Adrenal gland (tissue), 12 donors: Measurements from ENCODE around the gene PRDM8. TPM values are rescaled to one million over a fixed set of nuclear protein-coding genes. Genes with fewer than 3 reads are reported as not detected.

Experiments
- DNase-seq, 7 donors: peaks; one replicate each; pipeline ENCODE4 v3.0.0-alpha.2; 2019 to 2020
- H3K27ac ChIP-seq, 5 donors: fragments of 200-600 bp; sonication (generic) in 4 of 5; 1 replicate in 3 of 5; 2 replicates in 2 of 5; pipeline versions ENCODE4 v1.5.1 to v1.8.0; 2016 to 2020; ENCODE audit warnings: mild to moderate bottlenecking in 1 of 5
- H3K27me3 ChIP-seq: fragments of 200-600 bp; 2 replicates; pipeline ENCODE4 v1.8.0; 2021
- H3K36me3 ChIP-seq, 2 donors: fragments of 200-600 bp; replicated peaks in 1 of 2; 1 replicate in 1 of 2; 2 replicates in 1 of 2; pipeline versions ENCODE4 v1.5.1 to v1.8.0; 2018 to 2022
- H3K4me1 ChIP-seq, 2 donors: fragments of 200-600 bp; replicated peaks in 1 of 2; 1 replicate in 1 of 2; 2 replicates in 1 of 2; pipeline versions ENCODE4 v1.5.1 to v1.8.0; 2018 to 2021
- H3K4me3 ChIP-seq, 4 donors: fragments of 200-600 bp; sonication (generic) in 3 of 4; one replicate each; pipeline ENCODE4 v1.5.1; 2016 to 2018
- H3K9me3 ChIP-seq, 3 donors: fragments of 200-600 bp; sonication (generic) in 1 of 3; replicated peaks in 1 of 3; 1 replicate in 2 of 3; 2 replicates in 1 of 3; pipeline versions ENCODE4 v1.5.1 to v1.8.0; 2016 to 2021
- CTCF ChIP-seq, 6 experiments: fragments of 450-650 bp in 4 of 6; fragments of 200-600 bp in 2 of 6; sonication (generic) in 1 of 6; IDR thresholded peaks; 1 replicate in 5 of 6; 2 replicates in 1 of 6; pipeline versions ENCODE4 v1.5.1 to v1.8.0; 2016 to 2021; ENCODE audit warnings: antibody characterized with exemption in 6 of 6, mild to moderate bottlenecking in 2 of 6, moderate library complexity in 1 of 6
- POLR2A ChIP-seq, 2 donors: fragments of 450-650 bp; IDR thresholded peaks; one replicate each; pipeline ENCODE4 v1.6.1; 2017; ENCODE audit warnings: antibody characterized with exemption in 2 of 2, mild to moderate bottlenecking in 2 of 2, moderate library complexity in 1 of 2
- WGBS, 4 donors: extraction: QIAGEN DNeasy Blood & Tissue Kit in 2 of 4; methylation state at CpG; one replicate each; pipeline versions ENCODE4 v1.1.5 to v1.1.7; 2013 to 2017; 5-methylcytosine and 5-hydroxymethylcytosine counted together
- intact Hi-C, 2 donors: fragments of 100-400 bp; cut with DNase I; formaldehyde crosslinking; loops; one replicate each; pipeline versions ENCODE4 v1.14.1 to v1.15.0; 2022 to 2023
- polyA plus RNA-seq, 3 donors: library from polyadenylated mRNA; stranded (reverse); fragments of 200-250 nt in 2 of 3; fragments of 350-450 nt in 1 of 3; fragmentation: Illumina TruSeq in 1 of 3; extraction: RNeasy Lipid Tissue Mini Kit (QIAGEN cat#74804) in 1 of 3; gene quantifications; one replicate each; pipeline ENCODE4 v1.2.3, GENCODE V29; 2013 to 2014
- total RNA-seq, 9 donors: library from RNA; depleted of rRNA in 4 of 9; stranded (reverse); fragments of >200 nt in 4 of 9; fragments of 120-200 nt in 1 of 9; fragmentation: NEBNext Ultra II Directional in 1 of 9; extraction: Animal tissue kit (Norgen Biotek cat#: 25700) in 1 of 9; gene quantifications; one replicate each; pipeline versions ENCODE4 v1.1.0 to v1.2.4, GENCODE V29; 2013 to 2023
- donor health status: healthy with polysubstance abuse.
- donor health status: Bipolar disorder and iron deficiency.
- donor health status: DM: yes; HTN: yes; CAD: no.
- donor health status: DM: no; HTN: no; CAD: no.
- donor health status: DM: no; HTN: no; CAD: no.
- donor health status: DM: yes; HTN: yes; CAD: no.

Gene PRDM8
- total and polyA plus RNA-seq, 12 donors = 0.36 to 5.0 (median 1.6) TPM

- 39 to 49% (median 43%) methylated on average over 2 of the region's 2 CpGs for WGBS, 4 donors
- peaks cover 4% of the 10 kb centered on the region for H3K27me3 ChIP-seq
- no peaks in the 10 kb centered on the region for H3K9me3 ChIP-seq
- no peaks in the 10 kb centered on the region for H3K36me3 ChIP-seq
- no peaks in the 10 kb centered on the region for H3K4me1 ChIP-seq
- H3K27ac ChIP-seq = no peak overlapping the region
- TF ChIP-seq CTCF (IDR thresholded peaks at IDR 0.05) = no peak
- TF ChIP-seq POLR2A (IDR thresholded peaks at IDR 0.05) = no peak
- no peak for DNase-seq
- intact Hi-C loops = loop anchor here in 1 of 2 donors (10.0 kb wide), 1 partner anchor 1261 kb away; no protein-coding TSS in a partner anchor
- no peak overlapping the region for H3K4me3 ChIP-seq
Measured at GRCh38 chr4:80216100-80216761, 18.9 kb downstream of the PRDM8 start.

DNA sequence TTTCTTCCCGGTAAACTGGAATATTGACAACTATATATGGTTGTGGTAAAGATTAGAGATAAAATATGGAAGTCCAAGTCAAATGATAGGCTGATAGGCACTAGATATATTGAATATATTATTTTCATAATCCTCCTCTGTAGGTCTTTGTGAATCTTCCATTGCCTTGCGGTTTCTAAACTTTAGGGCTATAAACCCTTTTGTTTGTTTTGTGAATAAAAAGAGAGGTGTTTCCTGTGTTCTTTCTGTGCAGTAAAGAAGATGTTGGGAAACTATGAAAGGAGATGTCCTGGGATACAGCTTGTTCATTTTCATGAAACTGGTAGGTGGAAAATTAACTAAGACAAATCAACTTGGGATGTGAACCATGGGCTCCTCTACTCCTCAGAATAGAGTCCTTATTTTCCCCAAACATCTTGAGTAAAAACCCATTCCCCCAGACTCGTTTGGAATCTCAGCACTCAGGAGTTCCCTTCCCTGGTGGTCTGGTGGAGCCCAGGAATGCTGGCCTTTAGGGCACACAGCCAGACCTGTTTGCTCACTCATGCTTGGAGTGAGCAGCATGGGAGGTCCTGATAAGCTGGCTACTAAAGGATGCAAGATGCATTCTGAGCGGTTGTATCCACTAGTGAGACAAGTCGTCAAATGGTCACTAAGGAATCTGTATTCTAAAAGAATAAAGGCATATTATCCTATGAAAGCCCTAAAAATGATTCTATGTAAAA is 22.2 kb downstream of the PRDM8 start:
- H3K27me3 ChIP-seq = peaks cover 10% of the 10 kb centered on the region
- H3K9me3 ChIP-seq = no peaks in the 10 kb centered on the region
- H3K27ac ChIP-seq = no peak overlapping the region
- no peak overlapping the region for H3K4me3 ChIP-seq
- H3K4me1 ChIP-seq = no peaks in the 10 kb centered on the region
- TF ChIP-seq CTCF (IDR thresholded peaks at IDR 0.05) (no peak), POLR2A (IDR thresholded peaks at IDR 0.05) (no peak)
- no peaks in the 10 kb centered on the region for H3K36me3 ChIP-seq
- no peak for DNase-seq
- WGBS, 4 donors = 45 to 58% (median 48%) methylated on average over 5 of the region's 5 CpGs
- intact Hi-C loops = loop anchor here in 1 of 2 donors (10.0 kb wide), 1 partner anchor 1265 kb away; no protein-coding TSS in a partner anchor

DNA sequence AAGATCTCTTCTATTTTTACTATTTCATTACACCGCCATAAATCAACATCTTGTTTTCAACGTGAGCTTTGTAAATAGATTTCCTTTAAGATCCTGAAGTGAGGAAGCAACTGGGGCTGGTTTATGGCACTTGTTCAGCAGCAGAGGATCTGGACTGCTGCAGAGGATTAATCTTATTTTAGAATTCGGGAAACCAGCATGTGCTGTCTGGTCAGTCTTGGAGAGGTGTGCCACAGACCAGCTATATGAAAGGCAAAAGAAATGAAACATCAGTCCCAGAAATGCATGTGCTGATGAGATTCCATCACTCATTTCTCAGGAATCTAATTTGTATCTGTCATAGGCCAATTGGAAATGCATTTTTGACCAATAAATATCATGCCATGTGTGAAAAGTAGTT is 23.4 kb downstream of the PRDM8 start:
- 16 to 34% (median 20%) methylated on average over 3 of the region's 3 CpGs for WGBS, 4 donors
- peaks cover 18% of the 10 kb centered on the region for H3K27me3 ChIP-seq
- DNase-seq = no peak
- H3K4me3 ChIP-seq = no peak overlapping the region
- no peak overlapping the region for H3K27ac ChIP-seq
- no peaks in the 10 kb centered on the region for H3K36me3 ChIP-seq
- H3K9me3 ChIP-seq = no peaks in the 10 kb centered on the region
- H3K4me1 ChIP-seq = no peaks in the 10 kb centered on the region
- intact Hi-C loops = no loop called here
- TF ChIP-seq POLR2A (IDR thresholded peaks at IDR 0.05) (no peak), CTCF (IDR thresholded peaks at IDR 0.05) (no peak)

DNA sequence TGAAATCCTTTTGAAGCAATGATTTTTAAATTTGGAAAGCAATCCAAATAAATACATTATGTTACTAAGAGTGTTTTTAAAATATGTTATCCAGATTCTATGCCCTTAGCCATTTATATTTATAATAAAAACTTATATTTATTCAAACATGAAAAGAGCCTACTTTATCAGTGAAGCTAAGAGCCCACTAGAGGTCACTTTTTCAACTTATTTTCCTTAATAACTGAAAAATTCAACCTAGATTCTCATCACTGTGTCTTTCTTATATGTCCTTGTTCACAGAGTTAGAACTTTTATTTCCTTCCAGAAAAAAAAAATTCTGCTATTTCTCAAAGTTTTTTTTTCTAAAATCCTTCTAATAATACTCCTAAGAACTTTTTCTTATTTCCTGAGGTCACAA is 23.9 kb downstream of the PRDM8 start:
- intact Hi-C loops = no loop called here
- no peak overlapping the region for H3K4me3 ChIP-seq

More for the DNA sequence above, 23.9 kb downstream of the PRDM8 start:
- Histone ChIP-seq H3K4me1 (no peaks in the 10 kb centered on the region), H3K36me3 (no peaks in the 10 kb centered on the region), H3K27ac (no peak overlapping the region), H3K9me3 (no peaks in the 10 kb centered on the region), H3K27me3 (peaks cover 20% of the 10 kb centered on the region)
- no peak for TF ChIP-seq POLR2A (IDR thresholded peaks at IDR 0.05)
- peak in 2 of 6 experiments; percentile 7 to 29 for TF ChIP-seq CTCF (IDR thresholded peaks at IDR 0.05)
- no peak for DNase-seq
